Activated naive CD8-positive, alpha-beta T cell (primary cell): ENCODE data around the gene ARAP1.

Experiments
- H3K27ac Mint-ChIP-seq: one replicate; pipeline ENCODE4 v1.8.0; 2021; ENCODE audit warnings: mixed read lengths
- H3K27me3 Mint-ChIP-seq: one replicate; pipeline ENCODE4 v1.8.0; 2021; ENCODE audit warnings: mixed read lengths
- H3K36me3 Mint-ChIP-seq: one replicate; pipeline ENCODE4 v1.8.0; 2021; ENCODE audit warnings: mixed read lengths
- H3K4me1 Mint-ChIP-seq: one replicate; pipeline ENCODE4 v1.8.0; 2021; ENCODE audit warnings: low read depth, mixed read lengths
- H3K4me3 Mint-ChIP-seq: one replicate; pipeline ENCODE4 v1.8.0; 2021; ENCODE audit warnings: mild to moderate bottlenecking, mixed read lengths
- H3K9me3 Mint-ChIP-seq: one replicate; pipeline ENCODE4 v1.8.0; 2021; ENCODE audit warnings: low read depth, mixed read lengths

ARAP1 gene

DNA sequence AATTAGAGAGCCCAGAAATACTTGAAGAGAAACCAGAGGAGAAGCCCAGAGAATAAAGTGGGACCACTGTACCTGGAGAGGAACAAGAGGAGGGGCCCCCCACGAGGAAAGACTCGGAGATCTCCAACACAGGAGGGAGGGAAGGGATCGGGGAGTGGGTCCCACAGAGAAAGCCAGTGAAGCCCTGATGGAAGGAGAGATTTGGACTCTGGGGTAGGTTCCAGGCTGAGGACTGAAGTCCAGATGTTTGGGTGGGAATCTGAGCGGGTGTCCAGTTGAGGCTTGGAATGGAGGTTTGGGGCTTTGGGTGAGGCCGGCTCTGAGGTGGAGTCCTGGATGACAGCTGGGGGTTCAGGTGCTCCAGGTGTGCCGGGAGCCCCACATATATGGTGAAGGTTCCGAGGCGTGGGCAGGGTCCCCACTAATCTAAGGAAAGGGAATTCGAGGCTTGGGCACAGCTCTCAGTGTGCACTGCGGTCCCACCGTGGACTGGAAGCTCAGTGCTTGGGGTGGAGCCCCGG lies 110.6 kb downstream of the ARAP1 start:
- H3K36me3 Mint-ChIP-seq, result no peaks in the 10 kb centered on the region
- no peaks in the 10 kb centered on the region for H3K9me3 Mint-ChIP-seq
- H3K4me3 Mint-ChIP-seq, result no peak overlapping the region
- no peak overlapping the region for H3K27ac Mint-ChIP-seq
- peaks cover 6% of the 10 kb centered on the region for H3K4me1 Mint-ChIP-seq
- peaks cover 7% of the 10 kb centered on the region for H3K27me3 Mint-ChIP-seq

DNA sequence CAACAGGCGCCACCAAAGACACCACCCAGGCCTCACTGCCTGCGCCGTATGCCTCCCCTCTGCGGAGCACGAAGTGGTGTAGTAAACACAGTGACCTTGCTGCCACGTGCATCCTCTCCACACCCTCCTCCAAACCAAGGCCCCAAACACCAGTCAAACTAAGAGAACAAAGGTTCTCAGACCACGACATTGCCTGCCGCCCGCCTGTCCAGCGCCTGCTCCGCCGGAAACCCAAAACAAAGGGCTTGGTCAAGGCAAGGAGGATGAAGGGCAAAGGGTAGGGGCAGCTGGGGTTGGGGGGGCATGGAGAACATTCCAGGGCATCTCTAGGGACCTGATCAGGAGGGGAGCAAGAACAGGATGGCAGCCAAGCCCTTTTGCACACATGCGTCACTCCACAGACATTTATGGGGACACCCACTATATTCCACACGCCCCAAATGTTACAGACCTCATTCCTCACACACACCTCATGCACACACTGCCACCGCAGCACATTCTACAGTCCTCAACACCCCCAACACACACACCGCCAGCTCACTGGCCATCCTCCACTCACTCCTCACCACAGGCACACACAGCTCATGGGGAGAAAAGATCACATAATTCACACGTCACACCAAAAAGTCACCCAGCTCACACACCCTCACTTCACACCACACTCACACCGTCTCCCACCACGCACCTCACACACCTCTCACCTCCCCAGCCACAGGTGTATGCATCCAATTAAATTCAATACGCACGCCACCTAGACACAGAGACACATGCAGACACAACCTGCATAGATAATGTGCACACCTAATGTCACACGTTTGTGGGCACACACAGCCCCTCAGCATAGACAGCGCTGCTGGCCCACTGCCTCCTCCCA lies 112.5 kb downstream of the ARAP1 start:
- Mint-ChIP-seq H3K9me3 (no peaks in the 10 kb centered on the region), H3K36me3 (no peaks in the 10 kb centered on the region), H3K4me1 (peaks cover 6% of the 10 kb centered on the region), H3K4me3 (no peak overlapping the region), H3K27me3 (peaks cover 7% of the 10 kb centered on the region), H3K27ac (no peak overlapping the region)

- H3K27me3 Mint-ChIP-seq, result peaks cover 7% of the 10 kb centered on the region
- no peak overlapping the region for H3K4me3 Mint-ChIP-seq
- H3K27ac Mint-ChIP-seq, result no peak overlapping the region
- H3K4me1 Mint-ChIP-seq, result peaks cover 4% of the 10 kb centered on the region
- H3K36me3 Mint-ChIP-seq, result no peaks in the 10 kb centered on the region
- no peaks in the 10 kb centered on the region for H3K9me3 Mint-ChIP-seq
Observed at GRCh38 chr11:72637926-72638325, 114.3 kb downstream of the ARAP1 start.

DNA sequence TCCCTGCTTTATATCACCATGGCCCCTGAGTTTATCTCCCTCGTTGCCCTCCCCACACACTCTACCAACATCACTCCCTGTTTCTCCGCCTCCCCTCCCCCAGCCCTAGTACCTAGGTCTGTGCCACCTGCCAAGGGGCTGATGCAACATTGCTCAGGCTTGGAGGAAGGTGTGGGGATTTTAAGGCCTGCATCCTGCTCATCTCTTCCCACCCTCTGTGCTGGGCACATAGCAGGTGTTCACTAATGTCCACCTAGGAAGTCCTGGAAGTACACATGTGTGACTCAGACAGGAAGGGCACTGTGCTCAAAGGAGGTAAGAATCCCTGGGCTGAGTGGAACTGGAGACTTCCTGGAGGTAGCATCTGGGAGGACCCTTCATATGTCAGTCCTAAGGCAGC lies 115.0 kb downstream of the ARAP1 start:
- H3K4me1 Mint-ChIP-seq, result peaks cover 4% of the 10 kb centered on the region
- no peaks in the 10 kb centered on the region for H3K36me3 Mint-ChIP-seq
- peaks cover 7% of the 10 kb centered on the region for H3K27me3 Mint-ChIP-seq
- H3K27ac Mint-ChIP-seq, result no peak overlapping the region
- no peak overlapping the region for H3K4me3 Mint-ChIP-seq
- no peaks in the 10 kb centered on the region for H3K9me3 Mint-ChIP-seq

DNA sequence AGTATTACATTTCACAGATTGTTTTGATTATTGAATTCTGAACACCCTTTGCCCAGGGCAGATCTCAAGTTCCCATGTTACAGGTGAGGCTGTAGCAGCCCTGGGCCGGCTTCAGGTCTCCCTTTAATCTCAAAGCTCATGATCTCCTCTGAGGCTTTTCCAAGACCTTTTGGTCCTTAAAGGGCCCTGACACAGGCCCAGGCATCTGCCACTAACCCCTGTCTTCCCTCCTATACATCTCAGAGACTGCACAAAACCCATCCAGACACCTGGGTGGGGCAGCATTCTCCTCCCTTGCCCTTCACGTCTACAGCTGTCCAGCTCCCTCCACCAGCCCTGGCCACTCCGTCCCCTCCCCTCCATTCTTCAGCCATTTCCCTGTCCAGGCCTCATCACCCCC lies 115.8 kb downstream of the ARAP1 start:
- no peak overlapping the region for H3K4me3 Mint-ChIP-seq
- peaks cover 7% of the 10 kb centered on the region for H3K27me3 Mint-ChIP-seq
- no peaks in the 10 kb centered on the region for H3K36me3 Mint-ChIP-seq
- no peak overlapping the region for H3K27ac Mint-ChIP-seq
- H3K9me3 Mint-ChIP-seq, result no peaks in the 10 kb centered on the region
- no peaks in the 10 kb centered on the region for H3K4me1 Mint-ChIP-seq

GRCh38 chr11:72635933-72636332 lies 116.3 kb downstream of the ARAP1 start:
- Mint-ChIP-seq H3K9me3 (no peaks in the 10 kb centered on the region), H3K36me3 (no peaks in the 10 kb centered on the region), H3K4me3 (no peak overlapping the region), H3K4me1 (no peaks in the 10 kb centered on the region), H3K27me3 (peaks cover 7% of the 10 kb centered on the region), H3K27ac (no peak overlapping the region)

GRCh38 chr11:72635309-72635915 lies 116.8 kb downstream of the ARAP1 start:
- H3K27me3 Mint-ChIP-seq, result peaks cover 7% of the 10 kb centered on the region
- H3K27ac Mint-ChIP-seq, result no peak overlapping the region
- no peaks in the 10 kb centered on the region for H3K4me1 Mint-ChIP-seq
- no peak overlapping the region for H3K4me3 Mint-ChIP-seq
- H3K36me3 Mint-ChIP-seq, result no peaks in the 10 kb centered on the region
- no peaks in the 10 kb centered on the region for H3K9me3 Mint-ChIP-seq
